CD4-positive, alpha-beta T cell treated with Interleukin-12 subunit alpha and Interleukin-12 subunit beta, for 1 hour (primary cell): ENCODE results near the gene ZNF473.
A peak's percentile ranks its signal among the peaks of the same experiment; 100 is the strongest.
"Not testable (repeated sequence)": the region's sequence is repeated elsewhere in the genome, so short reads cannot be mapped to it uniquely, and the experiment has no call there.

Experiments used
- DNase-seq: peaks from one replicate; pipeline ENCODE4 v3.0.0-alpha.2; 2020

The ZNF473 gene

DNA sequence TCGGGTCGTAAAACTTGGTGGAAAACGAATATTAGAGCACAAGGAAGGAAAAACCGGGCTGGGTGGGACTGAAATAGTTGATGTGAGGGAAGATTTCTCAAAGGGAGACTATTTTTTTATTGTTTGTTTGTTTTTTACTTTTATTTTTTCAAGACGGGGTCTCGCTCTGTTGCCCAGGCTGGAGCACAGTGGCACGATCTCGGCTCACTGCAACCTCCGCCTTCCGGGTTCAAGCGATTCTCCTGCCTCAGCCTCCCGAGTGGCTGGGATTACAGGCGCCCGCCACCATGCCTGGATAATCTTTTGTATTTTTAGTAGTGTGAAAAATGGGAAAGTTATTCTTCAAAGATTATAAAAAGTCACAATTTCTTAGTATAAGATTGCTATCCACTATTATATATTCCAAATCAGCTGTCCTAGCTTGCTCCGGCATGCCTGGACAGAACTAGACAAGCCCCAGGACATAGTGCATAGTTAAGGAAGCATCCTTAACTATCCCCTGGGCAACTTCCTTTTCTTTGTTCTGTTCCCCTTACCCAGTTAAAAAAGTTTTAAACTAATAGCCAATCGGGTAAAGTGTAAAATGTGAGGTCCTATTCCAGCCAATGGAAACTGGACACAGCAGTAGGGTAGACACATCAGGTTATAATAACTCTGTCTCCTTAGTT is 25.6 kb downstream of the ZNF473 start:
- DNase-seq: not testable (repeated sequence)

DNA sequence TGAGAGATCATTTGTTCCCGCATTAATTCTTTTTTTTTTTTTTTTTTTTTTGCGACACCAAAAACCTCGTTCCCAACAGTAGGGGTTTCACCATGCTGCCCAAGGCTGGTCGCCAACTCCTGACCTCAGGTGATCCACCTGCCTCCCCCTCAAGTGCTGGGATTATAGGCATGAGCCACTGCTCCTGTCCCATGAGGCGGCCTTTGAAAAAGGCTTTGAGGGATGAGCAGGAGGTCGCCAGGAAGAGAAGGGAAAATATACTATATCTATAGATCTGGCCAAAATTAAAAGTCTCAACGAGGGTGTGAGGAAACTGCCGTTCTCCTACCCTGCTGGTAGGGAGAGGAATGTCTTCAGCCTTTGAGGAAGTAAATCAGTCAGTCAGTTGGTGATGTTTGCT is 26.2 kb downstream of the ZNF473 start:
- DNase-seq: no peak

- no peak for DNase-seq
These were observed 27.3 kb downstream of the ZNF473 start for GRCh38 chr19:50053119-50053518.

GRCh38 chr19:50058425-50058824 is 32.6 kb downstream of the ZNF473 start:
- DNase-seq: no peak

- DNase-seq: no peak
These were observed 33.2 kb downstream of the ZNF473 start for GRCh38 chr19:50059045-50059444.

DNA sequence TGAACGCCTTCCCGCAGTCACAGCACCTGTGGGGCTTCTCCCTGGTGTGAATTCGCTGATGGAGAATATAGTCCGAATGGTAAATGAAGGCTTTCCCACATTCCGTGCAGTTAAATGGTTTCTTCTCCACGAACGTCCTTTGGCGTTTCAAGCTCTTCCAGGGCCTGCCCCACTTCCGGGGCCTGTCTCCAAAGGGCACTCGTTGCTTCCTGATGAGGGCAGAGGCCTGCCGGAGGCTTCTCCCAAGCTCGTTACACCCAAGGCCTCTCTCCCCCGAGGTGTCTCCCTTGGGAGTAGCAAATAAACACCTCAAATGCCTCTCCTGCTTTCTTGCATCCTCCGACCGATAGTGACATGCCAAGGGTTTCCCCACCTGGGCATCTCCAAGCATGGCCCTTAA is 34.3 kb downstream of the ZNF473 start:
- DNase-seq: no peak

DNA sequence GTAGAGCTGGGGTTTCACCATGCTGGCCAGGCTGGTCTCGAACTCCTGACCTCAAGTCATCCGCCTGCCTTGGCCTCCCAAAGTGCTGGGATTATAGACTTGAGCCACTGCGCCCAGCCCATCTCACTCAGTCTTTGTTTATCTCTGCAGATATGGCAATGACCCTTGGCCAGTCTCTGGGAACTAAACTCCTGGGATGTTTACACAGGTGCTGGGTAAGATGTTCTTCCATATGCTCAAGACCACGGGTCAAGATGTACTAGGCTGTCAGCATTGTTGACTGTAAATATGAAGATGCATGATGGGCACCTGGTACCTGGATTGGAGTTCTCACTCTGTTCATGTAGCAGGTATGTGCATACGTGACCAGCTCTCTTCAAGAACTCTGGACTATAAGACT is 35.8 kb downstream of the ZNF473 start:
- DNase-seq: no peak

- no peak for DNase-seq
These were observed 40.1 kb downstream of the ZNF473 start for GRCh38 chr19:50065938-50066337.

DNA sequence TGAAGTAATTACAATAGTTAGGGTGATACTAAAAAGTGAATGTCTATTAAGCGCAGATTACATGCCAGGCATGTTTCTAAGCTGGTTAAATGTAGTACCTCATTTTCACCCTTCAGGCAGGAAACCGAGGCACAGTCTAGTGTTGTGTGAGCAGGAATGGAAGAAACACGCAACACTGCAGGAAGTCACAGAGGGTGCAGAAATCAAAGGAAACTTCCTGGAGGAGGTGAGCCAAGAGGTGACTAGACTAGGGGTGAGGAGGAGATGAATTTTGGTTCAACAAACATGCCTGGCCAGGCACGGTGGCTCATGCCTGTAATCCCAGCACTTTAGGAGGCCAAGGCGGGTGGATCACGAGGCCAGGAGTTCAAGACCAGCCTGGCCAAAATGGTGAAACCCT is 41.8 kb downstream of the ZNF473 start:
- DNase-seq: no peak

GRCh38 chr19:50068382-50068781 is 42.6 kb downstream of the ZNF473 start:
- DNase-seq: not testable (repeated sequence)

DNA sequence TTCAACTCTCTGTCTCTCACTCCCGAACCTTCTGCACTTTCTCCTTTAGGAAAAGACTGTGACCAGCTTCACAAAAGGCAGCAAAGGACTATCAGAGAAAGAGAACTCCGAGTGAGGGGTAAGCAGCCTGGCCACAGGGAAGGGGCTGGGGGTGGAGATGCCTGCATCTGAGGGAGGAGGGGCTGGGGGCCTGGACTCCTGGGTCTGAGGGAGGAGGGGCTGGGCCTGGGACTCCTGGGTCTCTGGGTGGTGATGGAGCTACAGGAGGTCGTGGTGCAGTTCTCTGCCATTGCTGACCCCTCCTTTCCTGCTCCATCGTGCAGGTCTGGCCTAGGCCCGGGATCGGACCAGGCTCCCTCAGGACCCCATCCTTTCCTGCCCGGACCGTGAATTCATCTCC is 49.3 kb downstream of the ZNF473 start:
- not testable (repeated sequence) for DNase-seq

DNA sequence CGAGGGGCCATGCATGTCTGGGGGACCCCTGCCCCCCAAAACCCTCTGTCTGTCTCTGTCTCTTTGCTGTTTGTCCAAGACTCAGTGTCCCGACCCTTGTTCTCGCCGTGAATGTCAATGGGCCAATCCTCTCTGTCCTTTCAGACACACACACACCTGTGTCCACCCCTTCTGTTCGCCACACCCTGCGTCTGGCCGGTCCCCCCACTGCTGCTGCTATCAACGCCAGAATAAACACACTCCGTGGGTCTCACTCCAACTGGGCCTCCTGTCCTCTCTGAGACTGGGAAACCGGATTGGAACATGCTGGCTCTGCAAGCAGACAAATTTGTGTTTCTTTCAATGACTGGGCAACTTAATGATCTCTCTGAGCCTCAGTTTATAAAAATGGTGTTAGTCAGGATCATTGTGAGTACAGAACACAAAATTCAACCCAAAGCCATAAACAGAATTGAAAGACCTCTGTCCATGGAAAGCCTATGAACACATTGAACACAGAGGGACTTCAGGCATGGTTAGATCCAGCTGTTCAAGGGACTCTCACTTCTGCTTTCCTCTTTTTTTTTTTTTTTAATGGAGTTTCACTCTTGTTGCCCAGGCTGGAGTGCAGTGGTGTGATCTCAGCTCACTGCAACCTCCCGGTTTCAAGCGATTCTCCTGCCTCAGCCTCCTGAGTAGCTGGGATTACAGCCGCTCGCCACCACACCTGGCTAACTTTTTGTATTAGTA is 50.0 kb downstream of the ZNF473 start:
- not testable (repeated sequence) for DNase-seq

DNA sequence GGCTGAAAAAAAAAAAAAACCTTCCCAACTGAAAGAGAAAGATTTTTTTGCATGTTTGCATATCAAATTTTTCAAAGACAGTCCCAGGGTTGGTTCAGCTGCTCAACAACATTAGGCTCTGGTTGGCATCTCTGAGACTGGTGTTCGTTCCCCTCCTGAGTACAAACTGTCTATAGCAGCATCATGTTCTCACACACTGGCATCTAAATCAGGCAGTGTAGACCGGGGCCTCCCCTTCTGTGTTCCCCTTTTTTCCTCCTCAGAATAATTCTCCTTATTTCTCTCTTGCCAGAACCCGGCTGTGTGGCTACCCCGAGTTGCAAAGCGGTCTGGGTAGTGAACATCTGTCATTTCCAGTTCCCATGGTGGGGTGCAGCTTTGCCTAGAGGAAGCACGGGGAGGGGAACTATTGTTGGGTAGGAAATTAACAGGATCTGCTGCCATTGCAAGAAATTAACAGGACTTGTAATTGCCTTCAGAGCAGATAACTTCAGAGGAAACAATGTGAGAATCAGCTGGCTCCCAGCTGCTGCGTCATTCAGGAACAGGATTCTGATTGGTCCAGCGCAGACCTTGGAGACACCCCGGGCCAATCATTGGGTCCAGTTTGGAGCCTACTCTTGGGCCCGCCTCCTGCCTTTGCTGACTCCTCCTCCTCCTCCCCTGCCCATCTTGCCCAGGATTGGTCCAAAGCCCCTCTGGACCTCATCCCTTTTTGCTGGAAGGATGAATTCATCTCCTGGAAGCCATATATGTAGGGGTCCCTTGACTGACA is 51.0 kb downstream of the ZNF473 start:
- DNase-seq: not testable (repeated sequence)

- not testable (repeated sequence) for DNase-seq
These were observed 53.2 kb downstream of the ZNF473 start for GRCh38 chr19:50079014-50079413.

DNA sequence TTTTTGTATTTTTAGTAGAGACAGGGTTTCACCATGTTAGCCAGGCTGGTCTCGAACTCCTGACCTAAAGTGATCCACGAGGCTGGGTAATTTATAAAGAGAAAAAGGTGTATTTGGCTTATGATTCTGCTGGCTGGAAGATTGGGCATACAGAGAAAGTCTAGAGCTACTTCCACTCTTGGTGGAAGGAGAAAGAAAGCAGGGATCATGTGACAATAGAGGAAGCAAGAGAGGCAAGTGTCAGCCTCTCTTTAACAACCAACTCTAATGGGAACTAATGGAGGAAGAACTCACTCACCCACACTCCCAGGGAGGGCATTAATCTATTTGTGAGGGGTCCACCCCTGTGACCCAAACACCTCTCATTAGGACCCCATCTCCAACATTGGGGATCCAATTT is 58.6 kb downstream of the ZNF473 start:
- not testable (repeated sequence) for DNase-seq

DNA sequence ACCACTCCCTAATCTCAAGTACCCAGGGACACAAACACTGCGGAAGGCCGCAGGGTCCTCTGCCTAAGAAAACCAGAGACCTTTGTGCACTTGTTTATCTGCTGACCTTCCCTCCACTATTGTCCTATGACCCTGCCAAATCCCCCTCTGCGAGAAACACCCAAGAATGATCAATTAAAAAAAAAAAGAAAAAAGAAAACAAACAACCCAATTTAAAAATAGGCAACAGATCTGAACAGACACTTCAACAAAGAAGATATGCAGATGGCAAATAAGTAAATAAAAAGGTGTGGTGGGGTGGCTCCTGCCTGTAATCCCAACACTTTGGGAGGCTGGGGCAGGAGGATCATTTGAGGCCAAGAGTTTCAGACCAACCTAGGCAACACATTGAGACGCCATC is 61.3 kb downstream of the ZNF473 start:
- not testable (repeated sequence) for DNase-seq

- peak; percentile 27 for DNase-seq
These were observed 64.9 kb downstream of the ZNF473 start for GRCh38 chr19:50090706-50091105.

DNA sequence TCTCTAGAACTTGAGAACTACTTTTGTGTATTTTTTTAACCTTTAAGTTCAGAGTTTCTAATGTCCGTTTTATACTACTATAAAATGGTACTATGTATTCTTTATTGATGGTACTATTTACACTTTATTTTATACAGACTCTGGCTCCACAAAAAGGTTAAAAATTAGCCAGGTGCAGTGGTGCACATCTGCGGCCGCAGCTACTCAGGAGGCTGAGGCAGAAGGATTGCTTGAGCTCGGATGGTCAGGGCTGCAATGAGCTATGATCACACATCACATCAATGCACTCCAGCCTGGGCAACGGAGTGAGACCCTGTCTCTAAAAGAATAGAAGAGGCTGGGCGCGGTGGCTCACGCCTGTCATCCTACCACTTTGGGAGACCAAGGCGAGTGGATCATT is 66.0 kb downstream of the ZNF473 start:
- DNase-seq: not testable (repeated sequence)

DNA sequence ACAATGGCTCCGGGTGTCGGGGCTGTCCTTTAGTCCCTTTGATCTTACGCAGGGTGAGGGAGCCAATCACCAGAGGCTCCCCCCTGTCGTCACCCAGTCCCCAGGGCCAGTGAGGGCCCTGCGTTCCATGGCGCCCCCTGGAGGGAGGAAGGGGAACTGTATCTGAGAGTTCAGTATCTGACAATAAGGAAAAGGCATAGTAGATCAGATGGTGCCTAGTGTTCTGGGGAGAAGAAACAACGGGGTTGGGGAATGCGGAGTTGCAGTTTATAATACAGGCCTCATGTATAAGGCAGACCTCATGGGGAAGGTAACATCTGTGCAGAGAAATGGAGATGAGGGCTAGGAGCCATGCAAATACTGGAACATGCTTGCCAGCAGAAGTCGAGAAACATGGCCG is 66.8 kb downstream of the ZNF473 start:
- not testable (repeated sequence) for DNase-seq

DNA sequence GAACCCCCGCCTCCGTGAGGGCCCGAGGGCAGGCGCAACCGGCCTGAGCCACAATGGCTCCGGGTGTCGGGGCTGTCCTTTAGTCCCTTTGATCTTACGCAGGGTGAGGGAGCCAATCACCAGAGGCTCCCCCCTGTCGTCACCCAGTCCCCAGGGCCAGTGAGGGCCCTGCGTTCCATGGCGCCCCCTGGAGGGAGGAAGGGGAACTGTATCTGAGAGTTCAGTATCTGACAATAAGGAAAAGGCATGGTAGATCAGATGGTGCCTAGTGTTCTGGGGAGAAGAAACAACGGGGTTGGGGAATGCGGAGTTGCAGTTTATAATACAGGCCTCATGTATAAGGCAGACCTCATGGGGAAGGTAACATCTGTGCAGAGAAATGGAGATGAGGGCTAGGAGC is 72.1 kb downstream of the ZNF473 start:
- DNase-seq: not testable (repeated sequence)

DNA sequence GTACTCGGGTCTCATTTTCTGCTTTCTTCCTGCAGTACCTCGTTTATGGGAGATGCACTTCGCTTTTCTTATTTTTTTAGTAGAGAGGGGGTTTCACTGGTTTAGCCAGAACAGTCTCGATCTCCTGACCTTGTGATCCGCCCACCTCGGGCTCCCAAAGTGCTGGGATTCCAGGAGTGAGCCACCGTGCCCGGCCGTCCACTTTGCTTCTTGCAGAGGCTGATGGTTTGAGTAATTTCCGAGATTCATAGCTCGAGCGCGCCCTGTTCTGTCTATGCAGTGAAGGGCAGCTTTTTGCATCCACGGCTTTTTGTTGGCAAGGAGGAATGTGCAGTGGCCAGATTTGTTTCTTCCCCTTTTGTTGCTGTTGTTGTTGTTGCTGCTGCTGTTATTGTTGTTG is 73.1 kb downstream of the ZNF473 start:
- not testable (repeated sequence) for DNase-seq

- not testable (repeated sequence) for DNase-seq
These were observed 73.9 kb downstream of the ZNF473 start for GRCh38 chr19:50099696-50100095.

- DNase-seq: not testable (repeated sequence)
These were observed 75.1 kb downstream of the ZNF473 start for GRCh38 chr19:50100946-50101345.
